Stimulated activated effector memory CD8-positive, alpha-beta T cell treated with anti-CD3 and anti-CD28 coated beads, Interleukin-12 subunit alpha, Interleukin-12 subunit beta, amount 100 ng/mL, for 72 hours (primary cell): ENCODE measurements around the gene ARHGAP12.
"Not testable (repeated sequence)": the region's sequence is repeated elsewhere in the genome, so short reads cannot be mapped to it uniquely, and the experiment has no call there.

Source experiments
- ATAC-seq: fragments of 150-1000 bp; cut with Tn5 transposase; 2 replicates; pipeline ENCODE4 v1.10.0; 2021
- DNase-seq, 2 donors: peaks; one replicate each; pipeline ENCODE4 v3.0.0; 2021 to 2022; ENCODE audit warnings: low spot score in 2 of 2
- H3K27ac Mint-ChIP-seq: one replicate; pipeline ENCODE4 v1.8.0; 2022; ENCODE audit warnings: mild to moderate bottlenecking, mixed read lengths
- H3K36me3 Mint-ChIP-seq: one replicate; pipeline ENCODE4 v1.8.0; 2022; ENCODE audit warnings: mild to moderate bottlenecking, mixed read lengths
- H3K4me1 Mint-ChIP-seq: one replicate; pipeline ENCODE4 v1.8.0; 2022; ENCODE audit warnings: mixed read lengths
- H3K4me3 Mint-ChIP-seq: one replicate; pipeline ENCODE4 v1.8.0; 2022; ENCODE audit warnings: mild to moderate bottlenecking, mixed read lengths
- H3K9me3 Mint-ChIP-seq: one replicate; pipeline ENCODE4 v1.8.0; 2022; ENCODE audit warnings: mixed read lengths

Gene ARHGAP12

GRCh38 chr10:31928549-31929260 lies at the start of gene ARHGAP12:
ARHGAP12 (minus strand) TSS chr10:31928831; CDS start chr10:31908855, 19,976 bp downstream.
- peak; percentile 76 for ATAC-seq
- Mint-ChIP-seq H3K27ac (peak within 1 kb of the TSS; percentile 83), H3K4me3 (peak within 1 kb of the TSS; percentile 83), H3K36me3 (no peaks in the 10 kb centered on the region), H3K9me3 (no peaks in the 10 kb centered on the region), H3K4me1 (peaks cover 40% of the 10 kb centered on the region)
- DNase-seq = peak; percentile 74 to 89

- DNase-seq (no peak), ATAC-seq (no peak)
- Mint-ChIP-seq H3K36me3 (no peaks in the 10 kb centered on the region), H3K27ac (no peak overlapping the region), H3K4me3 (no peak overlapping the region), H3K4me1 (peaks cover 12% of the 10 kb centered on the region), H3K9me3 (peaks cover 2% of the 10 kb centered on the region)
These were observed 49.5 kb upstream of the ARHGAP12 start for GRCh38 chr10:31978156-31978483.

- ATAC-seq (no peak), DNase-seq (no peak)
- peaks cover 12% of the 10 kb centered on the region for H3K4me1 Mint-ChIP-seq
- H3K9me3 Mint-ChIP-seq = peaks cover 2% of the 10 kb centered on the region
- H3K4me3 Mint-ChIP-seq = no peak overlapping the region
- H3K27ac Mint-ChIP-seq = no peak overlapping the region
- no peaks in the 10 kb centered on the region for H3K36me3 Mint-ChIP-seq
These were observed 49.0 kb upstream of the ARHGAP12 start for GRCh38 chr10:31977440-31978155.

DNA sequence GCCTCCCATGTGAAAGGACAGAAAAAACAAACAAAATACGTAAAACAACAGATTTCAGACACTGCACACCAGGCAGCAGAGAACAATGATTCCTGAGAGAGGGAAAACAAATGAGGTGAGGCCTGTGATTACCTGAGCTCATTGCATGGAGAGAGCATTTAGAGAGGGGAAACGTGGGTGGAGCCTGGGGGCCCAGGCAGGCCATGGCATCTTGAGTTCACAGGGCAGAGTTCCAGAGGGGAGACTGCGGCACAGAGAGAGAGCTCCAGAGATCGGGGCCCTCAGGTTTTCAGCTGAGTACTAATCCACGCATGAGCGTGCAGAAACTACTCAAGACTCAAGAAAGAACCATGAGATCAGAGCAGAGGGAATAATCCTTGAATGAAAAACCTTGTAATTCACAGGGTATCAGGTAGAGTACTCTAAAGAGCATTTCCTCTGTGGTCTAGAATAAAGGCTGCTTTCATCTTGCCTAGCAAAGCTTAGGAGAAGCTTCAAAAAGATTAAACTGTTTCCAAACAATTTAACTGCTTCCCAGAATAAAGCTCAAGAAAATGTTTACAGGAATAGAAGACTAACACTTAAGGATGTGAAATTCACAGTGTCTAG lies 46.6 kb upstream of the ARHGAP12 start:
- DNase-seq (no peak), ATAC-seq (no peak)
- Mint-ChIP-seq H3K27ac (no peak overlapping the region), H3K9me3 (no peaks in the 10 kb centered on the region), H3K4me1 (peaks cover 12% of the 10 kb centered on the region), H3K4me3 (no peak overlapping the region), H3K36me3 (no peaks in the 10 kb centered on the region)

- peaks cover 12% of the 10 kb centered on the region for H3K4me1 Mint-ChIP-seq
- H3K9me3 Mint-ChIP-seq = no peaks in the 10 kb centered on the region
- ATAC-seq = no peak
- no peak overlapping the region for H3K27ac Mint-ChIP-seq
- no peak for DNase-seq
- H3K4me3 Mint-ChIP-seq = no peak overlapping the region
- H3K36me3 Mint-ChIP-seq = no peaks in the 10 kb centered on the region
These were observed 45.9 kb upstream of the ARHGAP12 start for GRCh38 chr10:31974434-31975124.

- no peak overlapping the region for H3K27ac Mint-ChIP-seq
- peaks cover 8% of the 10 kb centered on the region for H3K4me1 Mint-ChIP-seq
- no peak for ATAC-seq
These were observed 43.9 kb upstream of the ARHGAP12 start for GRCh38 chr10:31972519-31973041.

GRCh38 chr10:31969847-31970246 lies 41.2 kb upstream of the ARHGAP12 start:
- H3K4me1 Mint-ChIP-seq, DNase-seq, H3K27ac Mint-ChIP-seq, H3K9me3 Mint-ChIP-seq, ATAC-seq, H3K4me3 Mint-ChIP-seq, H3K36me3 Mint-ChIP-seq: not testable (repeated sequence)

More at GRCh38 chr10:31972519-31973041, 43.9 kb upstream of the ARHGAP12 start:
- no peak for DNase-seq
- H3K36me3 Mint-ChIP-seq = no peaks in the 10 kb centered on the region
- no peak overlapping the region for H3K4me3 Mint-ChIP-seq
- no peaks in the 10 kb centered on the region for H3K9me3 Mint-ChIP-seq

GRCh38 chr10:31963589-31963980 lies 35.0 kb upstream of the ARHGAP12 start:
- H3K9me3 Mint-ChIP-seq = no peaks in the 10 kb centered on the region
- H3K4me1 Mint-ChIP-seq = no peaks in the 10 kb centered on the region
- H3K4me3 Mint-ChIP-seq = no peak overlapping the region
- no peaks in the 10 kb centered on the region for H3K36me3 Mint-ChIP-seq
- ATAC-seq (peak; percentile 53), DNase-seq (no peak)
- H3K27ac Mint-ChIP-seq = no peak overlapping the region

GRCh38 chr10:31962826-31963588 lies 34.4 kb upstream of the ARHGAP12 start:
- Mint-ChIP-seq H3K36me3 (peaks cover 3% of the 10 kb centered on the region), H3K9me3 (no peaks in the 10 kb centered on the region), H3K27ac (no peak overlapping the region), H3K4me1 (no peaks in the 10 kb centered on the region), H3K4me3 (no peak overlapping the region)
- DNase-seq (no peak), ATAC-seq (no peak)

GRCh38 chr10:31961277-31962074 lies 32.8 kb upstream of the ARHGAP12 start:
- DNase-seq (no peak), ATAC-seq (peak; percentile 78)
- peaks cover 4% of the 10 kb centered on the region for H3K36me3 Mint-ChIP-seq
- no peak overlapping the region for H3K4me3 Mint-ChIP-seq
- H3K4me1 Mint-ChIP-seq = peaks cover under 1% of the 10 kb centered on the region
- H3K9me3 Mint-ChIP-seq = no peaks in the 10 kb centered on the region
- no peak overlapping the region for H3K27ac Mint-ChIP-seq

- H3K9me3 Mint-ChIP-seq = peaks cover 3% of the 10 kb centered on the region
These were observed 31.0 kb upstream of the ARHGAP12 start for GRCh38 chr10:31959461-31960173.

GRCh38 chr10:31958856-31959255 lies 30.2 kb upstream of the ARHGAP12 start:
- H3K9me3 Mint-ChIP-seq = peaks cover 9% of the 10 kb centered on the region
- ATAC-seq = no peak
- peaks cover 6% of the 10 kb centered on the region for H3K4me1 Mint-ChIP-seq
- H3K4me3 Mint-ChIP-seq = no peak overlapping the region
- no peak for DNase-seq
- H3K27ac Mint-ChIP-seq = no peak overlapping the region
- H3K36me3 Mint-ChIP-seq = peaks cover 4% of the 10 kb centered on the region

More at GRCh38 chr10:31959461-31960173, 31.0 kb upstream of the ARHGAP12 start:
- no peak overlapping the region for H3K27ac Mint-ChIP-seq
- peaks cover 4% of the 10 kb centered on the region for H3K36me3 Mint-ChIP-seq
- peaks cover 6% of the 10 kb centered on the region for H3K4me1 Mint-ChIP-seq
- DNase-seq (no peak), ATAC-seq (no peak)
- no peak overlapping the region for H3K4me3 Mint-ChIP-seq

DNA sequence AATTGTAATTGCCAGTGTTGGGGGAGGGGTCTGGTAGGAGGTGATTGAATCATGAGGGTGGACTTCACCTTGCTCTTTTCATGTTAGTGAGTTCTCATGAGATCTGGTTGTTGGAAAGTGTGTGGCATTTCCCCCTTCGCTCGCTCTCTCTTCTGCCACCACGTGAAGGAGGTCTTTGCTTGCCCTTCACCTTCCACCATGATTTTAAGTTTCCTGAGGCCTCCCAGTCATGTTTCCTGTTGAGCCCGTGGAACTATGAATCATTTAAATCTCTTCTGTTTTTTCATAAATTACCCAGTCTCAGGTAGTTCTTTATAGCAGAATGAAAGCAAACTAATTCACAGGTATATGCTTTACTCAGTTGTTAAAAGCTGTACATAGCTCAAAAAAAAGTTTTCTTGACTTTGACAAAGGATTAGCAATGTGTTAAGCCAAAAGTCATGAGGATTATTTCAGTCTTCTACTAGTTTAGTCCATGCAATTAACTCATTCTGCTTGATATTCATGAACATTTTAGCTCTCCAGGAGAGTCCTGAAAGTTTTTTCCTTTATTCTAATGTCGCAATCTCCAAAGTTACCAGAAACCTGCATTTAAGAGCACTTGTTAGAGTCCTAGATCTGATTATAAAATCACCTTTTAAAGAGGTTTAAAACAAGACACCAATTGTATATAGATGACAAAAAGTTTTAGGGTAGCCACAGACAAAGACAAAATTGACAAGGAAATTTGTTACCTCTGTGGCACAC lies 27.7 kb upstream of the ARHGAP12 start:
- Mint-ChIP-seq H3K4me1 (peaks cover 6% of the 10 kb centered on the region), H3K36me3 (peaks cover 4% of the 10 kb centered on the region), H3K4me3 (no peak overlapping the region), H3K27ac (no peak overlapping the region), H3K9me3 (peaks cover 9% of the 10 kb centered on the region)
- DNase-seq = no peak
- no peak for ATAC-seq
